Stimulated activated CD4-positive, alpha-beta T cell treated with anti-CD3 and anti-CD28 coated beads, Interleukin-15, amount 100 ng/mL, for 24 hours (primary cell): Measurements from ENCODE around the gene SYNDIG1L.

Experiments used
- DNase-seq: peaks from one replicate; pipeline ENCODE4 v3.0.0-alpha.2; 2020

Gene SYNDIG1L

DNA sequence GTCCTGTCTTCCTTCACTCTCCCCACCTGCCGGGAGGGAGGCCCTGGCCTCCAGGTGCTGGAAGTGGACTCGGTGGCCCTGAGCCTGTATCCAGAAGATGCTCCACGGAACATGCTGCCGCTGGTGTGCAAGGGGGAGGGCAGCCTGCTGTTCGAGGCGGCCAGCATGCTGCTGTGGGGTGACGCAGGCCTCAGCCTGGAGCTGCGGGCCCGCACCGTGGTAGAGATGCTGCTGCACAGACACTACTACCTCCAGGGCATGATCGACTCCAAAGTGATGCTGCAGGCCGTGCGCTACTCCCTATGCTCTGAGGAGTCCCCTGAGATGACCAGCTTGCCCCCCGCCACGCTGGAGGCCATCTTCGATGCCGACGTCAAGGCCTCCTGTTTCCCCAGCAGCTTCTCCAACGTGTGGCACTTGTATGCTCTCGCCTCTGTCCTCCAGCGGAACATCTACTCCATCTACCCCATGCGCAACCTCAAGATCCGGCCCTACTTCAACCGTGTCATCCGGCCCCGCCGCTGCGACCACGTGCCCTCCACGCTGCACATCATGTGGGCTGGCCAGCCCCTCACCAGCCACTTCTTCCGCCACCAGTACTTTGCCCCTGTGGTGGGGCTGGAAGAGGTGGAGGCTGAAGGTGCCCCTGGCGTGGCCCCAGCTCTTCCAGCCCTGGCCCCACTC, 69.0 kb downstream of the SYNDIG1L start:
- DNase-seq: no peak
